BJ (cell line): ENCODE results near the gene NCOA7. TPM values are rescaled to one million over a fixed set of nuclear protein-coding genes. Genes with fewer than 3 reads are reported as not detected.

Experiments used
- CTCF ChIA-PET: fragments of 350-600 bp; formaldehyde crosslinking; extraction: SDS; loops from one replicate; lab custom pipeline; 2021; ENCODE audit warnings: antibody characterized with exemption, inconsistent platforms; lab: Yijun Ruan, JAX
- POLR2A ChIA-PET: fragments of 300-600 bp; sonication (Branson Sonifier 250); formaldehyde crosslinking; extraction: SDS; loops from one replicate; lab custom pipeline; 2021; ENCODE audit warnings: antibody characterized with exemption; lab: Charles Lee
- DNase-seq: peaks from one replicate; pipeline ENCODE4 v3.0.0-alpha.2; 2011; ENCODE audit warnings: low read depth
- H3K27me3 ChIP-seq: 2 replicates; pipeline ENCODE4 v1.6.0; 2011; ENCODE audit warnings: low read length; ENCODE audit not compliant: control insufficient read depth, insufficient read depth
- H3K36me3 ChIP-seq: 2 replicates; pipeline ENCODE4 v1.5.1; 2011; ENCODE audit warnings: low read length; ENCODE audit not compliant: control insufficient read depth, insufficient read depth
- H3K4me3 ChIP-seq: 2 replicates; pipeline ENCODE4 v1.5.1; 2011; ENCODE audit warnings: low read depth, mild to moderate bottlenecking, control low read depth, low read length
- CTCF ChIP-seq: IDR thresholded peaks from 2 replicates; pipeline ENCODE4 v1.5.1; 2011; ENCODE audit warnings: low read depth, mild to moderate bottlenecking, control low read depth, inconsistent platforms, low read length, moderate library complexity; ENCODE audit not compliant: insufficient read depth
- polyA plus RNA-seq: library from polyadenylated mRNA; depleted of rRNA; stranded (reverse); fragments of >200 nt; gene quantifications from 2 replicates; pipeline ENCODE4 v1.2.3, GENCODE V29; 2011

NCOA7 gene
- polyA plus RNA-seq, 1 experiment: 27.2 TPM

DNA sequence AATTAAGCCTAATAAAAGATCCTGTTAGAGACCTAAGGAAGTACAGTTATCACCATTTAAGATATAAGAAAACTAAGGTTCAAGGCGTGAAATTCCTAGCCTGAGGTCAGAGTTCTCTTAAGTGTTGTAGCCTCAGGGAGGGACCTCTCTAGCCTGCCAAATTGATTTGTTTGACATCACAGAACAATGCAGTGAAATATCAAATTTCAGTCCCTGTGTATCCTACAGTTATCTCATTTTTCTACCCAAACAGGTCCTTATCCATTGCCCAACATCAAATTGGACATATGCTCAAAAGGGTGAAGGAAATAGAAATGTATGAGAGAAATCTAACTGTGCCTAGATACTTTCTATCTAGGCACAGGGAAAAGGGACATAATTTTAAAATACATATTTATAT lies 63.0 kb downstream of the NCOA7 start:
- Histone ChIP-seq H3K4me3 (no peak overlapping the region), H3K27me3 (no peaks in the 10 kb centered on the region), H3K36me3 (no peaks in the 10 kb centered on the region; the same call in 1 of the 2 replicates)
- TF ChIP-seq CTCF: no peak
- POLR2A ChIA-PET: no interaction called here
- no peak for DNase-seq
- CTCF ChIA-PET: no interaction called here

- no peak for DNase-seq
- POLR2A ChIA-PET: no interaction called here
- Histone ChIP-seq H3K4me3 (no peak overlapping the region), H3K27me3 (no peaks in the 10 kb centered on the region), H3K36me3 (no peaks in the 10 kb centered on the region; the same call in 1 of the 2 replicates)
- CTCF ChIA-PET: no interaction called here
- TF ChIP-seq CTCF: no peak
Observed at GRCh38 chr6:125854355-125854754, 63.6 kb downstream of the NCOA7 start.

GRCh38 chr6:125855783-125856182 lies 65.0 kb downstream of the NCOA7 start:
- H3K4me3 ChIP-seq: no peak overlapping the region
- DNase-seq: no peak
- no peak for TF ChIP-seq CTCF
- POLR2A ChIA-PET: no interaction called here
- CTCF ChIA-PET: interaction anchor here (3.8 to 4.3 kb wide), 2 partner anchors 65 to 96 kb away, joined by 19 to 37 read pairs; partner anchors contain the start of gene NCOA7
- H3K36me3 ChIP-seq: no peaks in the 10 kb centered on the region; the same call in 1 of the 2 replicates
- no peaks in the 10 kb centered on the region for H3K27me3 ChIP-seq

DNA sequence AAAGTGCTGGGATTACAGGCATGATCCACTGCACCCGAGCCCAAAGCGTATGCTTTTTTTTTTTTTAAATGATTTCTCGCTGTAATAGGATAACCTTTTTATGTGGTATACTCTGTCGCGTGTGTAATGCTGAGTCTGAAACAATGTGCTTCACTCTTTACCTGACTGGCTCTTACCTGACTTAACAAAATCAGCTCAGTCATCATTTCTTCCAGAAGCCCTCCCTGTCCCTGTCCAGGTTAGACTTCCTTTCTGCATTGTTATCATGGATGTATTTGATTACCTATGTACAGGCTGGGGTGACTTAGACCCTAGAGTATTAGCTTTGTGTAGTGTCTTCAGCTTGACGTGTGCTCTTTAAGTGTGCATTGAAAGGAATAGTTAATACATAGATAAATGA lies 67.1 kb downstream of the NCOA7 start:
- TF ChIP-seq CTCF: no peak
- Histone ChIP-seq H3K4me3 (no peak overlapping the region), H3K27me3 (no peaks in the 10 kb centered on the region), H3K36me3 (no peaks in the 10 kb centered on the region; the same call in 1 of the 2 replicates)
- no peak for DNase-seq
- CTCF ChIA-PET: interaction anchor here (0.7 to 4.3 kb wide), 18 partner anchors 10 to 116 kb away, joined by 3 to 37 read pairs (median 5); partner anchors contain the start of genes HINT3 and NCOA7
- POLR2A ChIA-PET: no interaction called here

DNA sequence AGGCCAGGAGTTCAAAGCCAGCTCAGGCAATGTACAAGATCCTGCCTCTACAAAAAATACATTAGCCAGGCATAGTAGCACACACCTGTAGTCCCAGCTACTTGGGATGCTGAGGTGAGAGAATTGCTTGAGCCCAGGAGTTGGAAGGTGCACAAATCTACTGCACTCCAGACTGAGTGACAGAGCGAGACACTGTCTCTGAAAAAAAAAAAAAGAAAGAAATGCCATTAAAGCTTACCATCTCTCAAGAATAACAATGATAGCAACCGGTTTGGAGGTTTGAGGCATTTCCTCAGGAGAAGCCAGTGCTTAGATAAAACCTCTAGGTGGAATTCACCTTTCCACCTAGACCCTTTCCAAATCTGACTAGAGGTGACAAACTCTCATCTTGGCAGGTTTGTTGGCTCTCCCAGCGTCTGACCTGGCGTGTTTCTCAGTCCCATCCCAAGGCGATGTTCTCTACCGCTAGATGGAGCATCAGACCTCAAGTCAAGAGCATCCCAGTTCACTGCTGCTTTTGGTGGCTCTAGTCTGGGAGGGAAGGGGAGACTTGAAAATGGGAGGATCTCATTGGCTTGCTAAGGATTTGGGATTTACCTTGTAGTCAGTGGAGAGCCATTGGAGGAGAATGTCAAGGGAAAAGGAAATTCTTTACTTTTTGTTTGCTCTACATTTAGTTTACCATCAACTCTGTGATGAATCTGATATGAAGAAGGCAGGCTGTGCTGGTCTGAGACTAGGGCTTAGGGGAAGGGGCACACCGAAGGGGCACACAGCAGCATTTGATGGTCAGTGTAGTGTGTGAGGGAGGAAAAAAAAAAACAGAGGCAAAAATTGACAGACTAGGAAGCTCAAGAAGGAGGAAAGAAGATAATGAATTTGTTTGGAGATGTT lies 67.9 kb downstream of the NCOA7 start:
- TF ChIP-seq CTCF: peak; percentile 90
- Histone ChIP-seq H3K36me3 (no peaks in the 10 kb centered on the region; the same call in 1 of the 2 replicates), H3K4me3 (no peak overlapping the region), H3K27me3 (no peaks in the 10 kb centered on the region)
- CTCF ChIA-PET: interaction anchor here (0.7 to 4.3 kb wide), 16 partner anchors 9 to 116 kb away, joined by 3 to 37 read pairs (median 6); partner anchors contain the start of genes HINT3 and NCOA7
- no peak for DNase-seq
- POLR2A ChIA-PET: no interaction called here
